GM10266 (cell line): ENCODE data around the gene FBN2.

Experiments
- DNase-seq: peaks from one replicate; pipeline ENCODE4 v3.0.0; 2012; ENCODE audit errors: extremely low spot score
- TF ChIP-seq, protein P1 (sequence below): IDR thresholded peaks from 2 replicates; pipeline ENCODE4 v1.5.1; 2012; ENCODE audit warnings: mild to moderate bottlenecking, low read depth; ENCODE audit not compliant: control insufficient read depth, insufficient read depth; ENCODE audit errors: missing control alignments

Gene FBN2

DNA sequence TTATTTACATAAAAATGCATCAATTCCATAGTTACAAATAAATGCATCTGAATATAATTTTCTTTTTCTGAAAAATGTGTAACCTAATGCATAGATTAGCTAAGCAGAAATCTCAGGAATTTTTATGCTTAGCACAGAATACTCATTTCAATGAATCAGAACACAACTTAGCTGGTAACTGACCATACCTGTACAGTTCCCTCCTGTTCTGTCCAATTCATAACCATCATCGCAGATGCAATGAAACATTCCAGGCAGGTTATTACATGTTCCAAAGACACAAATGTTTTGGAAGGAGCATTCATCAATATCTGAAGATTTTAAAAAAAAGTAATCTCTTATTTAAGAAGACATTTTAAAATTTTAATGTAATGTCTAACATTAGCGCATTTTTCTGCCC, 219.4 kb downstream of the FBN2 start:
- DNase-seq = no peak
- TF ChIP-seq, protein P1, sequence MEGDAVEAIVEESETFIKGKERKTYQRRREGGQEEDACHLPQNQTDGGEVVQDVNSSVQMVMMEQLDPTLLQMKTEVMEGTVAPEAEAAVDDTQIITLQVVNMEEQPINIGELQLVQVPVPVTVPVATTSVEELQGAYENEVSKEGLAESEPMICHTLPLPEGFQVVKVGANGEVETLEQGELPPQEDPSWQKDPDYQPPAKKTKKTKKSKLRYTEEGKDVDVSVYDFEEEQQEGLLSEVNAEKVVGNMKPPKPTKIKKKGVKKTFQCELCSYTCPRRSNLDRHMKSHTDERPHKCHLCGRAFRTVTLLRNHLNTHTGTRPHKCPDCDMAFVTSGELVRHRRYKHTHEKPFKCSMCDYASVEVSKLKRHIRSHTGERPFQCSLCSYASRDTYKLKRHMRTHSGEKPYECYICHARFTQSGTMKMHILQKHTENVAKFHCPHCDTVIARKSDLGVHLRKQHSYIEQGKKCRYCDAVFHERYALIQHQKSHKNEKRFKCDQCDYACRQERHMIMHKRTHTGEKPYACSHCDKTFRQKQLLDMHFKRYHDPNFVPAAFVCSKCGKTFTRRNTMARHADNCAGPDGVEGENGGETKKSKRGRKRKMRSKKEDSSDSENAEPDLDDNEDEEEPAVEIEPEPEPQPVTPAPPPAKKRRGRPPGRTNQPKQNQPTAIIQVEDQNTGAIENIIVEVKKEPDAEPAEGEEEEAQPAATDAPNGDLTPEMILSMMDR = no peak

DNA sequence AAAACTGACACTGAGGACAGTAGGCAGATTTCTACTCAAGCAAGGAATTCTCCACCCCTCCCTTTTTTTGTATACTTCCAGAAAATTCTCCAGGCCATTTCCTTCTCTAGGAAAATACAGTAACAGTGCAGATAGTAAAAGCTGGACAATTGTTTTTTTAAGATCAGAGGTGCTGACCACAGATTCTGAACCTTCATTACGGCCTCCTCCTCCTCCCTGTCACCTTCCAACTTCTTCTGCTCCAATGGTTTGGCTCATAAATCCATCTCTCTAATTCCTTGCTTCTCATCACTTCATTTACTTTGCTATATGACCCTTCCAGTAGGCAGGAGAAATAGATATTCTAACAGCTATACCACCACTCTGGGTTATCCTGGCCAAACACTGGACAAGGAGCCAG, 220.6 kb downstream of the FBN2 start:
- DNase-seq = no peak
- TF ChIP-seq, protein P1 = no peak

DNA sequence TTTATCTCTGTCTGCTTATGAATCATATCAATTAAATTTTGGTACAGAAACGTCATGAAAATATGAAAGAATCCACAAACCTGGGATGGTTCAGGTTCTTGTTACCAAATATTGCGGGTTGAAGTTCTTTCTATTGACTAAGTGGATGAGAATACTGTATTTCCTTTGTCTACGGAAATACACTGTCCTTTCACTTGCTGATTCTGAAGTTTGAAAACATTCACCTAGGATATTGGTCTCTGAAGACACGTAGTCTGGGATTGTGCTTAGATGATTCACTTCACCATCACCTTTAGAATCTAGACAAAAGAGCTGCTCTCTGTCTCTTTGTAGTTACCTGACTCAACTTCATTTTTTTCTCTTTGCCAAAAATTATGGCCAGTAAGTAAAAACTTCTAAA, 222.4 kb downstream of the FBN2 start:
- no peak for DNase-seq

DNA sequence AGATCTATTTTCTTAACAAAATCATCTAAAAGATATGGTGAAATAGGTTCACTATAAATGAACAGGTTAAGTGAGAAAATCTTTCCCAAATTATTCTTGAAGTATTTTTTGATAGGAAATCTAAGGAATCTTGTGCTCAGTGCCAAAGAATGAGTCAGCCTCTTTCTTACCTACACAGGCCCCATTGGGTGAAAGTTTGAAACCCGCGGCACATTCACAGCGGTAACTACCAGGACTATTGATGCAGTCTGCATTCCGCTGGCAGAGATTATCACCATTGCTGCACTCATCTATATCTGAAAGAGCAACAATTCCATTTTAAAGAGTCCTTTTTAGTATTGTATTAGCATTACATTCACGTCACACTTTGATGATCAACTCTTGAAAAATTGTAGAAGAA, 232.7 kb downstream of the FBN2 start:
- DNase-seq = no peak
- TF ChIP-seq, protein P1 = no peak

More for the DNA sequence above, 222.4 kb downstream of the FBN2 start:
- TF ChIP-seq, protein P1 = no peak

DNA sequence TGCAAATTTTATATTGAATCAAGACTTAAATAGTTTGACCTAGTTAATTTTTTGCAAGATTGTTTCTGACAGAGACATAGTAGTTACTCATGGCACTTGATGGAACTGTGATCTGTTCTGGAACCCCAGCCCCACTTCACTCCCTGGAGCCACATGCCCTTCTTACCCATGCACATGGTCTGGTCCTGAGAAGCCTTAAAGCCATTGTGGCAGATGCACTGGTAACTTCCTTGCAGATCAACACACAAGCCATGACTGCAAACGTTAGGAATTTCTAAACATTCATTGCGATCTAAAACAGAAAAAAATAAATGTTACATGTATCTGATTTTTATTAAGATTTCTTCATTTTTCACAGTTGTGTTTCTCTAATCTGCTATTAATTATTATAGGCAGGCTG, 233.3 kb downstream of the FBN2 start:
- TF ChIP-seq, protein P1 = no peak
- no peak for DNase-seq

DNA sequence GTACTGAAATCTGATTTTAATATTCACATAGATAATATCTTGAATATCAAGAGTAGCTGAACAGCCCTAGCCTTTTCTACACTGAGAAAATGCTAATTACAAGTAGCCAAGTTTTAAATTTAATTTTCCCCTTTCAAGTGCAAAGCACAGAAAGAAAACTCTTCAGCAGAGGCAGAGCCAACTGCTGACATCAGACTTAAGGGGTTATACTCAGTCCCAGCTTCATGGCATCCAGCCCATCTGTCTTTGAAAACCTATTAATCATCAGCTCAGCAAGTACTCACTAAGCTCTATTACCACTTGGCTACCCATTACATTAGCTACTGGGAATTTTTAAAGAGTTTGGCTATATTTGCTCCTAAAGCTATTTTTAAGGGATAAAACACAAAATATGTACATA, 234.0 kb downstream of the FBN2 start:
- DNase-seq = no peak
- TF ChIP-seq, protein P1 = no peak

DNA sequence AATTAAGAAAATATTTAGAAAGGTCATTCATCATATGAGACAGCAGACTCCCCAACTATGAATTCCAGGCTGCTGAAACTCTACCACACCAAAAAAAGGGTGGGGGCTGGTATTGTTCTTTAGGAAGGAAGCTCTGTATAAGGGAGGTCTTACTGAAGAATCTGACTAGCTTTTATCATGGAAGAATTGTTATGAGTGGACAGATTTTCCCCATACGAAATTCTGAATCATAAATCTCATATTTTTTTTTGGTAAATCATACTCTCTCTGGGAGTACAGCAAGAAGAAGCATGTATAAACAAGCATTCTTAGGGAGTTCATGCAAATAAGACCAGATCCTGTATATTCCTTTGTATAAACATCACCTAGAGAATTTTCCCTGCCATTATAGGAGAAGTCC, 234.5 kb downstream of the FBN2 start:
- TF ChIP-seq, protein P1 = no peak
- DNase-seq = no peak
